HepG2 (cell line): ENCODE measurements around the gene PPP1R16B. TPM values are rescaled to one million over a fixed set of nuclear protein-coding genes. Genes with fewer than 3 reads are reported as not detected.

ENCODE experiments used
- ERF ChIP-seq: IDR thresholded peaks from 2 replicates; pipeline ENCODE4 v1.6.1; 2018; ENCODE audit warnings: missing biosample characterization, missing genetic modification reagents
- NR2F6 ChIP-seq, 2 experiments: IDR thresholded peaks; 2 replicates each; pipeline ENCODE4 v1.6.1; 2016; ENCODE audit warnings: antibody characterized with exemption in 1 of 2, mild to moderate bottlenecking in 1 of 2
- POGZ ChIP-seq: sonication (generic); formaldehyde crosslinking; IDR thresholded peaks from 2 replicates; pipeline ENCODE4 v1.4.0; 2020; ENCODE audit warnings: mild to moderate bottlenecking, missing genetic modification reagents
- RBM22 ChIP-seq: fragments of 200-400 bp; formaldehyde crosslinking; optimal IDR thresholded peaks from 2 replicates; pipeline ENCODE3; 2017; ENCODE audit warnings: mild to moderate bottlenecking, low read length, moderate library complexity
- SMAD3 ChIP-seq: sonication (generic); formaldehyde crosslinking; IDR thresholded peaks from 2 replicates; pipeline ENCODE4 v1.4.0; 2020; ENCODE audit warnings: missing genetic modification reagents
- STAG1 ChIP-seq: sonication (generic); formaldehyde crosslinking; IDR thresholded peaks from 2 replicates; pipeline ENCODE4 v1.4.0; 2020; ENCODE audit warnings: missing genetic modification reagents
- TGIF2 ChIP-seq: IDR thresholded peaks from 2 replicates; pipeline ENCODE4 v1.6.1; 2016; ENCODE audit warnings: control low read depth, missing compliant biosample characterization
- ZC3H13 ChIP-seq: sonication (generic); formaldehyde crosslinking; IDR thresholded peaks from 2 replicates; pipeline ENCODE4 v1.8.1; 2023; ENCODE audit warnings: mild to moderate bottlenecking, missing genetic modification reagents, moderate library complexity
- ZNF180 ChIP-seq: sonication (generic); formaldehyde crosslinking; IDR thresholded peaks from 2 replicates; pipeline ENCODE4 v1.4.0; 2020; ENCODE audit warnings: low read depth, missing genetic modification reagents, borderline replicate concordance
- ZNF350 ChIP-seq: sonication (generic); formaldehyde crosslinking; IDR thresholded peaks from 2 replicates; pipeline ENCODE4 v1.4.0; 2020; ENCODE audit warnings: mild to moderate bottlenecking, low read depth, missing genetic modification reagents, borderline replicate concordance
- ZNF879 ChIP-seq: sonication (generic); formaldehyde crosslinking; IDR thresholded peaks from 2 replicates; pipeline ENCODE4 v1.8.1; 2023; ENCODE audit warnings: missing genetic modification reagents
- polyA plus RNA-seq, 8 experiments: library from polyadenylated mRNA; depleted of rRNA in 3 of 8; stranded (reverse) in 7 of 8; unstranded in 1 of 8; fragments of >200 nt; fragmentation: Illumina TruSeq in 4 of 8; extraction: Trizol in 4 of 8; gene quantifications; 2 replicates each; pipeline versions ENCODE4 v1.2.1 to v1.2.3, GENCODE V29; 2011 to 2016; ENCODE audit warnings: low read depth in 4 of 8, missing spikeins in 1 of 8, mixed read lengths in 1 of 8; ENCODE audit not compliant: insufficient read depth in 1 of 8
- total RNA-seq, 5 experiments: library from RNA; depleted of rRNA; stranded (reverse); fragments of >200 nt; fragmentation: Illumina TruSeq; extraction: Trizol; gene quantifications; 2 replicates each; pipeline ENCODE4 v1.2.3, GENCODE V29; 2016; ENCODE audit warnings: low read depth in 1 of 5
- TF ChIP-seq, protein P1 (sequence below): sonication (generic); formaldehyde crosslinking; IDR thresholded peaks from 2 replicates; pipeline ENCODE4 v1.5.0; 2020; ENCODE audit warnings: mild to moderate bottlenecking, missing genetic modification reagents, borderline replicate concordance
- TF ChIP-seq, protein P2 (sequence below): sonication (generic); formaldehyde crosslinking; IDR thresholded peaks from 2 replicates; pipeline ENCODE4 v1.5.0; 2020; ENCODE audit warnings: mild to moderate bottlenecking, missing genetic modification reagents, moderate library complexity
- TF ChIP-seq, protein P3 (sequence below): IDR thresholded peaks from 2 replicates; pipeline ENCODE4 v1.4.0; 2020; ENCODE audit warnings: mild to moderate bottlenecking, missing genetic modification reagents
- TF ChIP-seq, protein P4 (sequence below), 2 experiments: fragments of 450-650 bp in 1 of 2; sonication (generic) in 1 of 2; formaldehyde crosslinking; IDR thresholded peaks; 2 replicates each; pipeline versions ENCODE4 v1.5.0 to v1.8.0; 2020 to 2022; ENCODE audit warnings: mild to moderate bottlenecking in 1 of 2, missing genetic modification reagents in 1 of 2
- TF ChIP-seq, protein P5 (sequence below): sonication (generic); formaldehyde crosslinking; IDR thresholded peaks from 2 replicates; pipeline ENCODE4 v1.5.1; 2020; ENCODE audit warnings: missing genetic modification reagents, mild to moderate bottlenecking, borderline replicate concordance
- TF ChIP-seq, protein P6 (sequence below): sonication (generic); formaldehyde crosslinking; IDR thresholded peaks from 2 replicates; pipeline ENCODE4 v1.4.0; 2020; ENCODE audit warnings: mild to moderate bottlenecking, missing genetic modification reagents

PPP1R16B gene
- total and polyA plus RNA-seq, 2 of the 13 experiments (the other 11 are each of a cell fraction or from before 2014, with no cell fraction given) = 0.02 to 0.11 TPM

DNA sequence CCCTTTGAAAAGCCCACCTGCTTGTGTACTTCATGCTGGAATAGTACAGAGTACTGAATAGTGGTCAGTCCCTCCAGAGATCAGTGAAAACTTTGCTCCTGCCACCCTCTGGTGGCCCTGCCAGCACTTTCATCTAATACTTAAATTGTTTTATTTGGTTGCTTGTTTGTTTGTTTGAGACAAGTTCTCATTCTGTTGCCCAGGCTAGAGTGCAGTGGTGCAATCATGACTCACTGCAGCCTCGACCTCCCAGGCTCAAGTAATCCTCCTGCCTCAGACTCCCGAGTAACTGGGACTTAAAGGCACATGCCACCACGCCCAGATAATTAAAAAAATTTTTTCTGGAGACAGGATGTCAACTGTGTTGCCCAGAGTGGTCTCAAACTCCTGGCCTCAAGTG is 129.8 kb downstream of the PPP1R16B start (continued):
- TF ChIP-seq, protein P1, sequence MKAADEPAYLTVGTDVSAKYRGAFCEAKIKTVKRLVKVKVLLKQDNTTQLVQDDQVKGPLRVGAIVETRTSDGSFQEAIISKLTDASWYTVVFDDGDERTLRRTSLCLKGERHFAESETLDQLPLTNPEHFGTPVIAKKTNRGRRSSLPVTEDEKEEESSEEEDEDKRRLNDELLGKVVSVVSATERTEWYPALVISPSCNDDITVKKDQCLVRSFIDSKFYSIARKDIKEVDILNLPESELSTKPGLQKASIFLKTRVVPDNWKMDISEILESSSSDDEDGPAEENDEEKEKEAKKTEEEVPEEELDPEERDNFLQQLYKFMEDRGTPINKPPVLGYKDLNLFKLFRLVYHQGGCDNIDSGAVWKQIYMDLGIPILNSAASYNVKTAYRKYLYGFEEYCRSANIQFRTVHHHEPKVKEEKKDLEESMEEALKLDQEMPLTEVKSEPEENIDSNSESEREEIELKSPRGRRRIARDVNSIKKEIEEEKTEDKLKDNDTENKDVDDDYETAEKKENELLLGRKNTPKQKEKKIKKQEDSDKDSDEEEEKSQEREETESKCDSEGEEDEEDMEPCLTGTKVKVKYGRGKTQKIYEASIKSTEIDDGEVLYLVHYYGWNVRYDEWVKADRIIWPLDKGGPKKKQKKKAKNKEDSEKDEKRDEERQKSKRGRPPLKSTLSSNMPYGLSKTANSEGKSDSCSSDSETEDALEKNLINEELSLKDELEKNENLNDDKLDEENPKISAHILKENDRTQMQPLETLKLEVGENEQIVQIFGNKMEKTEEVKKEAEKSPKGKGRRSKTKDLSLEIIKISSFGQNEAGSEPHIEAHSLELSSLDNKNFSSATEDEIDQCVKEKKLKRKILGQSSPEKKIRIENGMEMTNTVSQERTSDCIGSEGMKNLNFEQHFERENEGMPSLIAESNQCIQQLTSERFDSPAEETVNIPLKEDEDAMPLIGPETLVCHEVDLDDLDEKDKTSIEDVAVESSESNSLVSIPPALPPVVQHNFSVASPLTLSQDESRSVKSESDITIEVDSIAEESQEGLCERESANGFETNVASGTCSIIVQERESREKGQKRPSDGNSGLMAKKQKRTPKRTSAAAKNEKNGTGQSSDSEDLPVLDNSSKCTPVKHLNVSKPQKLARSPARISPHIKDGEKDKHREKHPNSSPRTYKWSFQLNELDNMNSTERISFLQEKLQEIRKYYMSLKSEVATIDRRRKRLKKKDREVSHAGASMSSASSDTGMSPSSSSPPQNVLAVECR (CRISPR knock-in tag) = 0 out of 2 replicates have a peak, but pooled peaks have one; percentile 3
- TF ChIP-seq, protein P2, sequence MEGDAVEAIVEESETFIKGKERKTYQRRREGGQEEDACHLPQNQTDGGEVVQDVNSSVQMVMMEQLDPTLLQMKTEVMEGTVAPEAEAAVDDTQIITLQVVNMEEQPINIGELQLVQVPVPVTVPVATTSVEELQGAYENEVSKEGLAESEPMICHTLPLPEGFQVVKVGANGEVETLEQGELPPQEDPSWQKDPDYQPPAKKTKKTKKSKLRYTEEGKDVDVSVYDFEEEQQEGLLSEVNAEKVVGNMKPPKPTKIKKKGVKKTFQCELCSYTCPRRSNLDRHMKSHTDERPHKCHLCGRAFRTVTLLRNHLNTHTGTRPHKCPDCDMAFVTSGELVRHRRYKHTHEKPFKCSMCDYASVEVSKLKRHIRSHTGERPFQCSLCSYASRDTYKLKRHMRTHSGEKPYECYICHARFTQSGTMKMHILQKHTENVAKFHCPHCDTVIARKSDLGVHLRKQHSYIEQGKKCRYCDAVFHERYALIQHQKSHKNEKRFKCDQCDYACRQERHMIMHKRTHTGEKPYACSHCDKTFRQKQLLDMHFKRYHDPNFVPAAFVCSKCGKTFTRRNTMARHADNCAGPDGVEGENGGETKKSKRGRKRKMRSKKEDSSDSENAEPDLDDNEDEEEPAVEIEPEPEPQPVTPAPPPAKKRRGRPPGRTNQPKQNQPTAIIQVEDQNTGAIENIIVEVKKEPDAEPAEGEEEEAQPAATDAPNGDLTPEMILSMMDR = peak; percentile 59
- TF ChIP-seq, protein P3, sequence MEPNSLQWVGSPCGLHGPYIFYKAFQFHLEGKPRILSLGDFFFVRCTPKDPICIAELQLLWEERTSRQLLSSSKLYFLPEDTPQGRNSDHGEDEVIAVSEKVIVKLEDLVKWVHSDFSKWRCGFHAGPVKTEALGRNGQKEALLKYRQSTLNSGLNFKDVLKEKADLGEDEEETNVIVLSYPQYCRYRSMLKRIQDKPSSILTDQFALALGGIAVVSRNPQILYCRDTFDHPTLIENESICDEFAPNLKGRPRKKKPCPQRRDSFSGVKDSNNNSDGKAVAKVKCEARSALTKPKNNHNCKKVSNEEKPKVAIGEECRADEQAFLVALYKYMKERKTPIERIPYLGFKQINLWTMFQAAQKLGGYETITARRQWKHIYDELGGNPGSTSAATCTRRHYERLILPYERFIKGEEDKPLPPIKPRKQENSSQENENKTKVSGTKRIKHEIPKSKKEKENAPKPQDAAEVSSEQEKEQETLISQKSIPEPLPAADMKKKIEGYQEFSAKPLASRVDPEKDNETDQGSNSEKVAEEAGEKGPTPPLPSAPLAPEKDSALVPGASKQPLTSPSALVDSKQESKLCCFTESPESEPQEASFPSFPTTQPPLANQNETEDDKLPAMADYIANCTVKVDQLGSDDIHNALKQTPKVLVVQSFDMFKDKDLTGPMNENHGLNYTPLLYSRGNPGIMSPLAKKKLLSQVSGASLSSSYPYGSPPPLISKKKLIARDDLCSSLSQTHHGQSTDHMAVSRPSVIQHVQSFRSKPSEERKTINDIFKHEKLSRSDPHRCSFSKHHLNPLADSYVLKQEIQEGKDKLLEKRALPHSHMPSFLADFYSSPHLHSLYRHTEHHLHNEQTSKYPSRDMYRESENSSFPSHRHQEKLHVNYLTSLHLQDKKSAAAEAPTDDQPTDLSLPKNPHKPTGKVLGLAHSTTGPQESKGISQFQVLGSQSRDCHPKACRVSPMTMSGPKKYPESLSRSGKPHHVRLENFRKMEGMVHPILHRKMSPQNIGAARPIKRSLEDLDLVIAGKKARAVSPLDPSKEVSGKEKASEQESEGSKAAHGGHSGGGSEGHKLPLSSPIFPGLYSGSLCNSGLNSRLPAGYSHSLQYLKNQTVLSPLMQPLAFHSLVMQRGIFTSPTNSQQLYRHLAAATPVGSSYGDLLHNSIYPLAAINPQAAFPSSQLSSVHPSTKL (CRISPR knock-in tag) = no peak
- TF ChIP-seq RBM22 (peak; percentile 25), ZNF180 (no peak), ZNF350 (peak; percentile 30; the same call in 1 of the 2 replicates), ZC3H13 (CRISPR knock-in tag) (no peak), SMAD3 (CRISPR knock-in tag) (0 out of 2 replicates have a peak, but pooled peaks have one; percentile 25), STAG1 (CRISPR knock-in tag) (peak; percentile 72), NR2F6 (IDR thresholded peaks at IDR 0.05) (no peak), NR2F6 (CRISPR knock-in tag; IDR thresholded peaks at IDR 0.05) (0 out of 2 replicates have a peak, but pooled peaks have one; percentile 6), POGZ (CRISPR knock-in tag) (0 out of 2 replicates have a peak, but pooled peaks have one; percentile 30), TGIF2 (CRISPR knock-in tag) (no peak), ZNF879 (CRISPR knock-in tag) (no peak), ERF (CRISPR knock-in tag) (0 out of 2 replicates have a peak, but pooled peaks have one; percentile 1)
- TF ChIP-seq, protein P4, sequence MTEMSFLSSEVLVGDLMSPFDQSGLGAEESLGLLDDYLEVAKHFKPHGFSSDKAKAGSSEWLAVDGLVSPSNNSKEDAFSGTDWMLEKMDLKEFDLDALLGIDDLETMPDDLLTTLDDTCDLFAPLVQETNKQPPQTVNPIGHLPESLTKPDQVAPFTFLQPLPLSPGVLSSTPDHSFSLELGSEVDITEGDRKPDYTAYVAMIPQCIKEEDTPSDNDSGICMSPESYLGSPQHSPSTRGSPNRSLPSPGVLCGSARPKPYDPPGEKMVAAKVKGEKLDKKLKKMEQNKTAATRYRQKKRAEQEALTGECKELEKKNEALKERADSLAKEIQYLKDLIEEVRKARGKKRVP (CRISPR knock-in tag; IDR thresholded peaks at IDR 0.05) = 0 out of 4 replicates have a peak, but pooled peaks of 1 of the 2 experiments have one; percentile 10
- TF ChIP-seq, protein P5, sequence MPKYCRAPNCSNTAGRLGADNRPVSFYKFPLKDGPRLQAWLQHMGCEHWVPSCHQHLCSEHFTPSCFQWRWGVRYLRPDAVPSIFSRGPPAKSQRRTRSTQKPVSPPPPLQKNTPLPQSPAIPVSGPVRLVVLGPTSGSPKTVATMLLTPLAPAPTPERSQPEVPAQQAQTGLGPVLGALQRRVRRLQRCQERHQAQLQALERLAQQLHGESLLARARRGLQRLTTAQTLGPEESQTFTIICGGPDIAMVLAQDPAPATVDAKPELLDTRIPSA = no peak
- TF ChIP-seq, protein P6, sequence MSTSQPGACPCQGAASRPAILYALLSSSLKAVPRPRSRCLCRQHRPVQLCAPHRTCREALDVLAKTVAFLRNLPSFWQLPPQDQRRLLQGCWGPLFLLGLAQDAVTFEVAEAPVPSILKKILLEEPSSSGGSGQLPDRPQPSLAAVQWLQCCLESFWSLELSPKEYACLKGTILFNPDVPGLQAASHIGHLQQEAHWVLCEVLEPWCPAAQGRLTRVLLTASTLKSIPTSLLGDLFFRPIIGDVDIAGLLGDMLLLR (CRISPR knock-in tag) = 0 out of 2 replicates have a peak, but pooled peaks have one; percentile 59
